ENCODE results near the gene OR52D1. TPM values are rescaled to one million over a fixed set of nuclear protein-coding genes. Genes with fewer than 3 reads are reported as not detected.

Gene OR52D1
- total RNA-seq, 1 experiment from 2014 or later, result not detected

DNA sequence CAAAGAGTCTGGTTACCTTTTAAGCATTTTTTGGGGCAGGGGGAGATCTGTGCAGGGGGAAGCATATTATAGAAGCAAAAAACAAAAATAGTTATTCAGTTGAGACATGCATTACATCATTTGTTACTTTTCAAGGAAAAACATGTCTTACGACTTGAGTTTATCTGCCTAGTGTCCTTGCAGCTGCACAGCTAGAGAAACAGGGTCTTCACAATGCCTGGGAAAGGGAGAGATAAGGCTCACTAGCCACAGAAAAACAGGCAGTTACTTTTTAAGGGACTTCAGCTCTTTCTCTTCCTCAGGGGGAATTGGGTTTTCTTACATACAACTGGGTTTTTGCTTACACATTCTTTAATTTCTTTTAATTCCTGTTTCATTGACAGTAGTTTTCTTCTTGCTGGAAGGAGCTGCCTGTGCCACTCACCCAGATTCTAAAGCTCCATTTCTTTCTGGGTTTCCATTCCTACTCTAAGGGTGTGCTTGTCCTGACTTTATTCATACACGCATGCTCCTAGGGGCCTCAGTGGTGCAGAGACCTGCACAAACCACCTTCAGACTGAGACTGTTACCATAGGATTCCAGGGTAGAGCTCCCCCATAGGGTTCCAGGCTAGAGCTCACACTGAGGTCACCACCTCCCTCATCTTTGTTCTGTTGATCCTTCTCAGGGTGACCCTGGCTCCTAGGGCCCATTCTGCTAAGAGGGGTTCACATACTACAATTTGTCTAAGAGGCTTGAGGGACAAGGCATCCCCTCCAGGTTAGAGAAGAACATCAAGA, 42.8 kb downstream of the OR52D1 start:
- Histone ChIP-seq H3K4me3 (ENCODE audit: insufficient read depth, low read depth, low read length) (no peak overlapping the region), H3K27me3 (ENCODE audit: control insufficient read depth, insufficient read depth, low read length) (no peaks in the 10 kb centered on the region), H3K36me3 (replicated peaks; ENCODE audit: control insufficient read depth, insufficient read depth, low read length) (no peaks in the 10 kb centered on the region)
- no peak for DNase-seq

DNA sequence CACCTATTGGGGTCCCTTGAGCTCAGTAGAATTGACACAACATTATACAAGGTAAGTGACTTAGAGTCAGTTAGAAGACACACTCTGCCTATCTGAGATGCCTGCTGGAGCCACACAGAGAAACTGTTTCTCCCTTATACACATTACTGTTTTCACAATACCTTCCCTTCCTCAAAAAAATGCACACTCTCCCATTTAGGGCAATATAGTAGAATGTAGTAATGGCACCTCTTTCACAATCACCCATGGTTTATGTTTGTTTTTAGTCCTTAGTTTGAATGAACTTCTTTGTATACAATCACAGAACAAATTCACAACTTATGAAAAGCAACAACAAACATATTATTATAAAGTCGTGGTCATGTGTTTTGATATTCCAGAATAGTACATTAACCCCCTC, 45.6 kb downstream of the OR52D1 start:
- Histone ChIP-seq H3K4me3 (ENCODE audit: insufficient read depth, low read depth, low read length) (no peak overlapping the region), H3K27me3 (ENCODE audit: control insufficient read depth, insufficient read depth, low read length) (no peaks in the 10 kb centered on the region), H3K36me3 (replicated peaks; ENCODE audit: control insufficient read depth, insufficient read depth, low read length) (no peaks in the 10 kb centered on the region)
- DNase-seq, result no peak

DNA sequence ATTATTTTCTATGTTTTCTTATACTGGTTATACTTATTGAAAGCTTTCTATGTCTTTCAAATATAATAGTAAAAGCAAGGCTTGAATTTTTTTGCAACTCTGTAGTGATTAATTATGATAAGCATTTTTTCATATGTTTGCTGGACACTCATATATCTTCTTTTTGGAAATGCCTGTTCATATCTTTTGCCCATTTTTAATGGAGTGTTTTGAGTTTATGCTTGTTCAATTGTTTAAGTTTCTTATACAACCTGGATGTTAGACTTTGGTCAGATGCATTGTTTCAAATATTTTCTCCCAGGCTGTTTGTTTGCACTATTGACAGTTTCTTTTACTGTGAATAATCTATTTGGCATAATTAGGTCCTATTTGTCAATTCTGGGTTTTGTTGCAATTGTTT, 48.0 kb downstream of the OR52D1 start:
- Histone ChIP-seq H3K27me3 (ENCODE audit: control insufficient read depth, insufficient read depth, low read length) (no peaks in the 10 kb centered on the region), H3K4me3 (ENCODE audit: insufficient read depth, low read depth, low read length) (no peak overlapping the region), H3K36me3 (replicated peaks; ENCODE audit: control insufficient read depth, insufficient read depth, low read length) (no peaks in the 10 kb centered on the region)
- no peak for DNase-seq

Other genes with a start within 250 kb of the OR52D1 start
- not detected in 2 replicates for gene HBG1, start 238.8 kb upstream of the OR52D1 start, total RNA-seq (2014; rRNA removed; shearing (Covaris generic))
- not detected in 2 replicates for gene HBG2, start 233.9 kb upstream of the OR52D1 start, total RNA-seq (2014; rRNA removed; shearing (Covaris generic))
- gene HBE1, start 218.7 kb upstream of the OR52D1 start, total RNA-seq (2014; rRNA removed; shearing (Covaris generic)), result 1.5 and 3.4 TPM in 2 replicates
- gene OR51B4, start 186.7 kb upstream of the OR52D1 start, total RNA-seq (2014; rRNA removed; shearing (Covaris generic)), result not detected in 2 replicates
- not detected in 2 replicates for gene OR51B2, start 164.4 kb upstream of the OR52D1 start, total RNA-seq (2014; rRNA removed; shearing (Covaris generic))
- gene OR51B5, start 145.2 kb upstream of the OR52D1 start, total RNA-seq (2014; rRNA removed; shearing (Covaris generic)), result 0.15 TPM in 1 of 2 replicates, not detected in the other
- not detected in 2 replicates for gene OR51B6, start 137.2 kb upstream of the OR52D1 start, total RNA-seq (2014; rRNA removed; shearing (Covaris generic))
- not detected in 2 replicates for gene OR51M1, start 104.9 kb upstream of the OR52D1 start, total RNA-seq (2014; rRNA removed; shearing (Covaris generic))
- gene OR51Q1, start 66.6 kb upstream of the OR52D1 start, total RNA-seq (2014; rRNA removed; shearing (Covaris generic)), result not detected in 2 replicates
- gene OR51I1, start 47.2 kb upstream of the OR52D1 start, total RNA-seq (2014; rRNA removed; shearing (Covaris generic)), result not detected in 2 replicates
- gene OR51I2, start 39.4 kb upstream of the OR52D1 start, total RNA-seq (2014; rRNA removed; shearing (Covaris generic)), result not detected in 2 replicates
- not detected in 2 replicates for gene UBQLN3, start 21.3 kb downstream of the OR52D1 start, total RNA-seq (2014; rRNA removed; shearing (Covaris generic))
- gene UBQLNL, start 28.0 kb downstream of the OR52D1 start, total RNA-seq (2014; rRNA removed; shearing (Covaris generic)), result not detected in 2 replicates
- gene OR52H1, start 59.9 kb downstream of the OR52D1 start, total RNA-seq (2014; rRNA removed; shearing (Covaris generic)), result 0.30 TPM in 1 of 2 replicates, not detected in the other
- gene OR52B6, start 92.2 kb downstream of the OR52D1 start, total RNA-seq (2014; rRNA removed; shearing (Covaris generic)), result not detected in 2 replicates
- 27.4 and 40.6 TPM in 2 replicates for gene TRIM6, start 108.0 kb downstream of the OR52D1 start, total RNA-seq (2014; rRNA removed; shearing (Covaris generic))
- gene TRIM34, start 136.3 kb downstream of the OR52D1 start, total RNA-seq (2014; rRNA removed; shearing (Covaris generic)), result 1.4 and 1.6 TPM in 2 replicates
- gene TRIM5, start 196.4 kb downstream of the OR52D1 start, total RNA-seq (2014; rRNA removed; shearing (Covaris generic)), result 12.3 and 20.8 TPM in 2 replicates
- 2.6 and 3.0 TPM in 2 replicates for gene TRIM22, start 201.1 kb downstream of the OR52D1 start, total RNA-seq (2014; rRNA removed; shearing (Covaris generic))
- not detected in 2 replicates for gene OR56B1, start 247.8 kb downstream of the OR52D1 start, total RNA-seq (2014; rRNA removed; shearing (Covaris generic))

Measured in H7 (cell line).